ENCODE results near the gene TFE3. TPM values are rescaled to one million over a fixed set of nuclear protein-coding genes. Genes with fewer than 3 reads are reported as not detected.
A peak's percentile ranks its signal among the peaks of the same experiment; 100 is the strongest.

The TFE3 gene, protein sequence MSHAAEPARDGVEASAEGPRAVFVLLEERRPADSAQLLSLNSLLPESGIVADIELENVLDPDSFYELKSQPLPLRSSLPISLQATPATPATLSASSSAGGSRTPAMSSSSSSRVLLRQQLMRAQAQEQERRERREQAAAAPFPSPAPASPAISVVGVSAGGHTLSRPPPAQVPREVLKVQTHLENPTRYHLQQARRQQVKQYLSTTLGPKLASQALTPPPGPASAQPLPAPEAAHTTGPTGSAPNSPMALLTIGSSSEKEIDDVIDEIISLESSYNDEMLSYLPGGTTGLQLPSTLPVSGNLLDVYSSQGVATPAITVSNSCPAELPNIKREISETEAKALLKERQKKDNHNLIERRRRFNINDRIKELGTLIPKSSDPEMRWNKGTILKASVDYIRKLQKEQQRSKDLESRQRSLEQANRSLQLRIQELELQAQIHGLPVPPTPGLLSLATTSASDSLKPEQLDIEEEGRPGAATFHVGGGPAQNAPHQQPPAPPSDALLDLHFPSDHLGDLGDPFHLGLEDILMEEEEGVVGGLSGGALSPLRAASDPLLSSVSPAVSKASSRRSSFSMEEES
- polyA plus RNA-seq (13.2 to 15.8 TPM (median 14.1 TPM) in 3 replicates), polyA minus RNA-seq (19.8 to 32.7 TPM (median 24.0 TPM) in 3 replicates)
- 34.4 TPM for polyA plus RNA-seq (2011; ENCODE audit: low read depth)
- polyA plus RNA-seq (2011; cell fraction: cytosol; rRNA removed): 13.9 and 26.0 TPM in 2 replicates
- polyA plus RNA-seq (2011; cell fraction: nucleus; rRNA removed): 21.6 and 24.7 TPM in 2 replicates
- polyA plus RNA-seq (2012; ENCODE audit: low replicate concordance): 32.1 and 37.8 TPM in 2 replicates
- 43.0 TPM for polyA minus RNA-seq (2011; cell fraction: cytosol; rRNA and poly(A)+ RNA removed)
- polyA minus RNA-seq (2011; cell fraction: nucleus; rRNA and poly(A)+ RNA removed): 22.9 and 29.8 TPM in 2 replicates

DNA sequence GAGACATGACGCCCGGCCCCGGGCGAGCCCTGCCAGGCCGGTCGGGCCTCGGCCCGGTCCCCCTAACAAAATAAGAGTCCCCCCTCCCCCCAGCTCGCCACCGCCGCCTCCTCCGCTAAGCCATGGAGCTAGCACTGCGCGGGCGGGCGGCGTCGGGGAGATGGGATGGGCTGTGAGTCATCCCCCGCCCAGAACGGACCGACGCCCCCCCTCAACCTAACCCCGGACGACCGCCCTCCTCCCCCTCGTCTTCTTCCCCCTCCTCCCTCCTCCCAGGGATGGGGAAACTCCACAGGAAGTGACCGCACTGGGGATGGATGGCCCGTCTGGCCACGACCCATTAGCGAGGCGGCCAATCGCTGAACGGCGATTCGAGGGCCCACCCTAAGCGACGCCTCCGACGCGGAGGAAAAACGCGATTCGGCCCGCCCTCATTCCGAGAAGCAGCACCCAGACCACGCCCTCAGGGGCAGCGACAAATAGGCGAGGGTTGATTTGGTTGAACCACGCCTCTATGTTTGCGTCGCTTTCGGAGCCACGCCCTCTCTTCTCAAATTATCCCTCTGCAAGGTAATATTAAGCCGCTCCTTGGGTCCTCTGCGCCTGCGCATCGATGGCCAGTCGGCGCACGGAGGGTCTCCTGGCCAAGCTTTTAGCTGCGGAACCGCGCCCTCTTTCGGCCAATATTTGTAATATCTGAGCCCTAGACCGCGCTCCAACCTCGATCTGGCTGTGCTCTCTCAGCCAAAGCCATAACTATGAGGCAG is at the start of gene TFE3:
TFE3 (minus strand) TSS at position 138 of the 767 bp plus-strand sequence; CDS start at position 7, 131 bp downstream.
- no peaks in the 10 kb centered on the region for H3K9me3 ChIP-seq (ENCODE audit: control insufficient read depth, low read depth, low read length)
- H3K27me3 ChIP-seq (ENCODE audit: control insufficient read depth, extremely low read depth, insufficient read depth, low read length): no peaks in the 10 kb centered on the region
- H2AFZ ChIP-seq (ENCODE audit: control insufficient read depth, low read length): peak within 1 kb of the TSS; percentile 83
- H3K79me2 ChIP-seq (ENCODE audit: control insufficient read depth, insufficient read depth, low read length): peaks cover 23% of the 10 kb centered on the region
- dilution Hi-C loops (cut with MboI; ENCODE audit: extremely low pct_ligation_motif_present, low sequenced_read_pairs): no loop called here
- peak within 1 kb of the TSS; percentile 91 for H3K9ac ChIP-seq (ENCODE audit: control insufficient read depth, extremely low read depth, insufficient read depth, low read length)
- peaks cover 2 to 17% of the 10 kb centered on the region in 2 experiments for H3K36me3 ChIP-seq (ENCODE audit: control insufficient read depth in 2 of 2, extremely low read depth in 1 of 2, insufficient read depth in 2 of 2, low read length in 2 of 2)
- H3K27ac ChIP-seq (ENCODE audit: control insufficient read depth, insufficient read depth, low read length): peak within 1 kb of the TSS; percentile 92
- TF ChIP-seq, protein P1, sequence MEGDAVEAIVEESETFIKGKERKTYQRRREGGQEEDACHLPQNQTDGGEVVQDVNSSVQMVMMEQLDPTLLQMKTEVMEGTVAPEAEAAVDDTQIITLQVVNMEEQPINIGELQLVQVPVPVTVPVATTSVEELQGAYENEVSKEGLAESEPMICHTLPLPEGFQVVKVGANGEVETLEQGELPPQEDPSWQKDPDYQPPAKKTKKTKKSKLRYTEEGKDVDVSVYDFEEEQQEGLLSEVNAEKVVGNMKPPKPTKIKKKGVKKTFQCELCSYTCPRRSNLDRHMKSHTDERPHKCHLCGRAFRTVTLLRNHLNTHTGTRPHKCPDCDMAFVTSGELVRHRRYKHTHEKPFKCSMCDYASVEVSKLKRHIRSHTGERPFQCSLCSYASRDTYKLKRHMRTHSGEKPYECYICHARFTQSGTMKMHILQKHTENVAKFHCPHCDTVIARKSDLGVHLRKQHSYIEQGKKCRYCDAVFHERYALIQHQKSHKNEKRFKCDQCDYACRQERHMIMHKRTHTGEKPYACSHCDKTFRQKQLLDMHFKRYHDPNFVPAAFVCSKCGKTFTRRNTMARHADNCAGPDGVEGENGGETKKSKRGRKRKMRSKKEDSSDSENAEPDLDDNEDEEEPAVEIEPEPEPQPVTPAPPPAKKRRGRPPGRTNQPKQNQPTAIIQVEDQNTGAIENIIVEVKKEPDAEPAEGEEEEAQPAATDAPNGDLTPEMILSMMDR (optimal IDR thresholded peaks at IDR 0.05 in 1 of 3, IDR thresholded peaks at IDR 0.05 in 1 of 3, conservative IDR thresholded peaks at IDR 0.05 in 1 of 3; ENCODE audit: extremely low read depth in 1 of 3, insufficient read depth in 2 of 3, low read length in 3 of 3): peak; percentile 46 to 71 (median 56)
- TF ChIP-seq EZH2 (IDR thresholded peaks at IDR 0.05; ENCODE audit: low read length): no peak
- H3K4me3 ChIP-seq (ENCODE audit: control insufficient read depth in 2 of 3, extremely low read depth in 1 of 3, insufficient read depth in 2 of 3, low read depth in 1 of 3, low read length in 3 of 3): peak within 1 kb of the TSS; percentile 63 to 83 (median 64)
- peaks cover 20% of the 10 kb centered on the region for H3K4me1 ChIP-seq (ENCODE audit: control insufficient read depth, extremely low read depth, insufficient read depth, low read length)
- no peaks in the 10 kb centered on the region for H4K20me1 ChIP-seq (ENCODE audit: control insufficient read depth, extremely low read depth, insufficient read depth, low read length)
- DNase-seq (ENCODE audit: low read depth, low spot score): peak; percentile 92
- H3K4me2 ChIP-seq (ENCODE audit: control insufficient read depth, extremely low read depth, insufficient read depth, low read depth, low read length): peak within 1 kb of the TSS; percentile 77
- H3K9me1 ChIP-seq (ENCODE audit: control insufficient read depth, extremely low read depth, insufficient read depth, low read length): no peaks in the 10 kb centered on the region
- FAIRE-seq: peak; percentile 69

DNA sequence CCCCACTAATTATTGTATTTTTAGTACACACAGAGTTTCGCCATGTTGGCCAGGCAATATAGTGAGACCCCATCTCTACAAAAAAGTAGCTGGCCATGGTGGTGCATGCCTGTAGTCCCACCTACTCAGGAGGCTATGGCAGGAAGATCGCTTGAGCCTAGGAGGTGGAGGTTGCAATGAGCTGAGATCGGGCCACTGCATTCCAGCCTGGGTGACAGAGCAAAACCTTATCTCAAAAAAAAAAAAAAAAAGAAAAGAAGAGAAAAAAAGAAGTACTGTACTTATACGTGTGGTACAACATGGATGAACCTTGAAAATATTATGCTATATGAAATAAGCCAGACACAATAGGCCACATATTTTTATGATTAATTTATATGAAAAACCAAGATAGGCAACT is 46.4 kb upstream of the TFE3 start:
- Histone ChIP-seq H3K27ac (ENCODE audit: control insufficient read depth, insufficient read depth, low read length) (no peak overlapping the region), H3K9ac (ENCODE audit: control insufficient read depth, extremely low read depth, insufficient read depth, low read length) (no peak overlapping the region), H3K4me3 (ENCODE audit: control insufficient read depth in 2 of 3, extremely low read depth in 1 of 3, insufficient read depth in 2 of 3, low read depth in 1 of 3, low read length in 3 of 3) (no peak overlapping the region), H4K20me1 (ENCODE audit: control insufficient read depth, extremely low read depth, insufficient read depth, low read length) (no peaks in the 10 kb centered on the region), H3K4me1 (ENCODE audit: control insufficient read depth, extremely low read depth, insufficient read depth, low read length) (no peaks in the 10 kb centered on the region), H2AFZ (ENCODE audit: control insufficient read depth, low read length) (no peak overlapping the region), H3K36me3 (ENCODE audit: control insufficient read depth in 2 of 2, extremely low read depth in 1 of 2, insufficient read depth in 2 of 2, low read length in 2 of 2) (no peaks in the 10 kb centered on the region), H3K79me2 (ENCODE audit: control insufficient read depth, insufficient read depth, low read length) (no peaks in the 10 kb centered on the region), H3K4me2 (ENCODE audit: control insufficient read depth, extremely low read depth, insufficient read depth, low read depth, low read length) (no peak overlapping the region), H3K9me1 (ENCODE audit: control insufficient read depth, extremely low read depth, insufficient read depth, low read length) (no peaks in the 10 kb centered on the region), H3K9me3 (ENCODE audit: control insufficient read depth, low read depth, low read length) (no peaks in the 10 kb centered on the region), H3K27me3 (ENCODE audit: control insufficient read depth, extremely low read depth, insufficient read depth, low read length) (no peaks in the 10 kb centered on the region)
- DNase-seq (ENCODE audit: low read depth, low spot score) (no peak), FAIRE-seq (no peak)
- dilution Hi-C loops (cut with MboI; ENCODE audit: extremely low pct_ligation_motif_present, low sequenced_read_pairs): no loop called here
- TF ChIP-seq, protein P1 (optimal IDR thresholded peaks at IDR 0.05 in 1 of 3, IDR thresholded peaks at IDR 0.05 in 1 of 3, conservative IDR thresholded peaks at IDR 0.05 in 1 of 3; ENCODE audit: extremely low read depth in 1 of 3, insufficient read depth in 2 of 3, low read length in 3 of 3): no peak
